Activated CD8-positive, alpha-beta memory T cell treated with anti-CD3 and anti-CD28 coated beads, Interleukin-2, amount 50 U/mL, for 24 hours (primary cell): Measurements from ENCODE around the gene LRRC74B.
"Not testable (repeated sequence)": the region's sequence is repeated elsewhere in the genome, so short reads cannot be mapped to it uniquely, and the experiment has no call there.

Experiments used
- DNase-seq: peaks from one replicate; pipeline ENCODE4 v3.0.0-alpha.2; 2020; ENCODE audit errors: extremely low read depth

The LRRC74B gene

GRCh38 chr22:21054714-21055563, 9.2 kb downstream of the LRRC74B start:
- no peak for DNase-seq

GRCh38 chr22:21055564-21055834, 9.8 kb downstream of the LRRC74B start:
- DNase-seq, result no peak

- no peak for DNase-seq
Measured at GRCh38 chr22:21055880-21056319, 10.2 kb downstream of the LRRC74B start.

GRCh38 chr22:21060363-21060762, 14.6 kb downstream of the LRRC74B start:
- not testable (repeated sequence) for DNase-seq

- not testable (repeated sequence) for DNase-seq
Measured at GRCh38 chr22:21061660-21062321, 16.0 kb downstream of the LRRC74B start.

GRCh38 chr22:21064425-21064824, 18.7 kb downstream of the LRRC74B start:
- not testable (repeated sequence) for DNase-seq

GRCh38 chr22:21064917-21065864, 19.4 kb downstream of the LRRC74B start:
- DNase-seq, result no peak

GRCh38 chr22:21067075-21067900, 21.5 kb downstream of the LRRC74B start:
- DNase-seq, result no peak

GRCh38 chr22:21067901-21068680, 22.3 kb downstream of the LRRC74B start:
- DNase-seq, result no peak

- no peak for DNase-seq
Measured at GRCh38 chr22:21068681-21069276, 23.0 kb downstream of the LRRC74B start.

GRCh38 chr22:21069375-21069774, 23.6 kb downstream of the LRRC74B start:
- DNase-seq, result no peak

- DNase-seq, result no peak
Measured at GRCh38 chr22:21070690-21071615, 25.2 kb downstream of the LRRC74B start.

GRCh38 chr22:21071796-21072195, 26.1 kb downstream of the LRRC74B start:
- DNase-seq, result not testable (repeated sequence)

GRCh38 chr22:21073023-21073422, 27.3 kb downstream of the LRRC74B start:
- no peak for DNase-seq

GRCh38 chr22:21073482-21073881, 27.7 kb downstream of the LRRC74B start:
- no peak for DNase-seq

- DNase-seq, result no peak
Measured at GRCh38 chr22:21074102-21074715, 28.5 kb downstream of the LRRC74B start.

- DNase-seq, result no peak
Measured at GRCh38 chr22:21075516-21076138, 29.9 kb downstream of the LRRC74B start.
